Astrocyte of the spinal cord (primary cell): Measurements from ENCODE around the gene ZNF92.
A peak's percentile ranks its signal among the peaks of the same experiment; 100 is the strongest.
"Not testable (repeated sequence)": the region's sequence is repeated elsewhere in the genome, so short reads cannot be mapped to it uniquely, and the experiment has no call there.

Source experiments
- DNase-seq: peaks from one replicate; pipeline ENCODE4 v3.0.0; 2011; ENCODE audit warnings: low read depth, low spot score
- H3K4me3 ChIP-seq: 2 replicates; pipeline ENCODE4 v1.5.1; 2011; ENCODE audit warnings: low read depth, mild to moderate bottlenecking, low read length, moderate library complexity
- in situ Hi-C: cut with HindIII; loops from 2 replicates; pipeline ENCODE4 v1.10.0; 2017; ENCODE audit warnings: low sequenced_read_pairs
- TF ChIP-seq, protein P1 (sequence below): IDR thresholded peaks from 2 replicates; pipeline ENCODE4 v1.5.1; 2012; ENCODE audit warnings: low read depth, mild to moderate bottlenecking, low read length, inconsistent platforms

Gene ZNF92

DNA sequence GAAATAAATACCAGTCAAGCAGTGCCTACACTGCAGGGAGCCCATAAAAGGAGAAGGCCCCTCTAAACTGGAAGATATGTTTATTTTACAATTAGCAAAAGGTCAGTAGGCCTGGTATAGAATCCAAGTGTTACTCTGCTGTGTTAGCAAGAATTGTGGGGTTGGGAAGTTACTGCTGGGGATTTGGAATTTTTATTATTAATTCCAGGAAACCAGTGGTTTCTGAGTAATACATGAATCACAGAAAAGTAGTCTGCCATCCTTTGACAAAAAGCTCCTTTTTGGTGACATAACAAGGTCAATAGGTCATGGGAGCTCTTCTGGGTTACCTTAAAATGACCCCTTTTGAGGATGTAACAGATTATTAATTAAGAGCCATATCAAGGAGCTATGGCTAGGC is 67.4 kb downstream of the ZNF92 start:
- in situ Hi-C loops = no loop called here
- DNase-seq = peak; percentile 81
- no peak overlapping the region for H3K4me3 ChIP-seq
- TF ChIP-seq, protein P1, sequence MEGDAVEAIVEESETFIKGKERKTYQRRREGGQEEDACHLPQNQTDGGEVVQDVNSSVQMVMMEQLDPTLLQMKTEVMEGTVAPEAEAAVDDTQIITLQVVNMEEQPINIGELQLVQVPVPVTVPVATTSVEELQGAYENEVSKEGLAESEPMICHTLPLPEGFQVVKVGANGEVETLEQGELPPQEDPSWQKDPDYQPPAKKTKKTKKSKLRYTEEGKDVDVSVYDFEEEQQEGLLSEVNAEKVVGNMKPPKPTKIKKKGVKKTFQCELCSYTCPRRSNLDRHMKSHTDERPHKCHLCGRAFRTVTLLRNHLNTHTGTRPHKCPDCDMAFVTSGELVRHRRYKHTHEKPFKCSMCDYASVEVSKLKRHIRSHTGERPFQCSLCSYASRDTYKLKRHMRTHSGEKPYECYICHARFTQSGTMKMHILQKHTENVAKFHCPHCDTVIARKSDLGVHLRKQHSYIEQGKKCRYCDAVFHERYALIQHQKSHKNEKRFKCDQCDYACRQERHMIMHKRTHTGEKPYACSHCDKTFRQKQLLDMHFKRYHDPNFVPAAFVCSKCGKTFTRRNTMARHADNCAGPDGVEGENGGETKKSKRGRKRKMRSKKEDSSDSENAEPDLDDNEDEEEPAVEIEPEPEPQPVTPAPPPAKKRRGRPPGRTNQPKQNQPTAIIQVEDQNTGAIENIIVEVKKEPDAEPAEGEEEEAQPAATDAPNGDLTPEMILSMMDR = no peak

- in situ Hi-C loops = no loop called here
- TF ChIP-seq, protein P1 = no peak
- no peak for DNase-seq
- no peak overlapping the region for H3K4me3 ChIP-seq
Measured at GRCh38 chr7:65444205-65444842, 70.7 kb downstream of the ZNF92 start.

GRCh38 chr7:65444899-65445823 is 71.5 kb downstream of the ZNF92 start:
- no peak overlapping the region for H3K4me3 ChIP-seq
- TF ChIP-seq, protein P1 = no peak
- in situ Hi-C loops = no loop called here
- no peak for DNase-seq

GRCh38 chr7:65447041-65447440 is 73.4 kb downstream of the ZNF92 start:
- TF ChIP-seq, protein P1 = peak; percentile 38
- DNase-seq, H3K4me3 ChIP-seq, in situ Hi-C loops: not testable (repeated sequence)

DNA sequence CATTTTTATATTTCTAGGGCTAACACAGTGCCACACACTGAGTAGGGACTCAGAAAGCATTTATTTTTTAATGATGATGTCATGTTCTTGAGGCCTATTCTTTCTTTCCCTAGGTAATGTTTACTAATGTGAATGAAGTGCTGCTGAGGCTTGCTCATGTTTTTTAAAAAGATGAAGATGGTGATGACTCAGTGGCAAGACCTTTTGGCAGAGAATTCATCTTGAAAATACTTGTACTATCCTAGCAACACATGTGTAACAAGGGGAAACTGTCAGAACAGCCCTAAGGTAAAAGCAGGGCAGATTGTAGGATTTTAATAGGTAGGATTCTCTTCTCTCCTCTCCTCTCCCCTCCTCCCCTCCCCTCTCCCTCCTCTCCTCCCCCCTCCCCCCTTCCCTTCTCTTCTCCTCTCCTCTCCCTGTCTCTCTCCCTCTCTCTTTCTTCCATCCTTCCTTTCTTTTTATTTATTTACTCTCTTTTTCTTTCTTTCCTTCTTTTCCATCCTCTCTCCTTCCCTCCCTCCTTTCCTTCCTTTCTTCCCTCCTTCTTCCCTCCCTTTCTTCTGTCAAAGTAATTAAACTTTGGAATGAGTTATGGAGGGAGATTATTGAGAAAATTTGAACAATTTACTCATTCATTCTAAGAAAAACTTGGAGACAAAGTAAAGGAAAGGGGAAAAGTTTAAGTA is 75.3 kb downstream of the ZNF92 start:
- H3K4me3 ChIP-seq = no peak overlapping the region
- peak; percentile 83 for DNase-seq
- in situ Hi-C loops = no loop called here
- TF ChIP-seq, protein P1 = no peak

DNA sequence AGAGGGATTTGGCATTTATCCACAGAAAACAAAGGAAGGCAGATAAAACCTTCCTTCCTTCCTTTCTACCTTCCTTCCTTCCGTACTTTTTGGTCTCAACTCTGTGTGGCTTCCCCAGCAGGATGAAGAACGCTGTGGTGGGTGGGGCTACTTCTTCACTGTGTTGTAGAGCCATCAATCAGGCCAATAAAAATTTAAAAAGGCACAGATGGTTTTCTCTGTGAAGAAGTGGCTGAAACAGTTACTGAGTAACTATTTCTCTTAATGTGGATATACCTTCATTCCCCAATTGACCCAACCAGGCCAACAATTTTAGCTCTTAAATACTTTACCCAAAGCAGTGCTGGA is 75.8 kb downstream of the ZNF92 start:
- no peak for DNase-seq
- in situ Hi-C loops = no loop called here
- TF ChIP-seq, protein P1 = no peak
- no peak overlapping the region for H3K4me3 ChIP-seq
